GM12873 (cell line): ENCODE data around the gene OR4N5.
A peak's percentile ranks its signal among the peaks of the same experiment; 100 is the strongest.

Source experiments
- CTCF ChIP-seq: IDR thresholded peaks from 2 replicates; pipeline ENCODE4 v1.5.1; 2012; ENCODE audit warnings: low read depth, mild to moderate bottlenecking, moderate library complexity, low read length, control low read depth; ENCODE audit not compliant: insufficient read depth; ENCODE audit errors: missing control alignments

The OR4N5 gene

GRCh38 chr14:20143911-20144310 lies 5.3 kb downstream of the OR4N5 start:
- TF ChIP-seq CTCF = peak; percentile 11

- no peak for TF ChIP-seq CTCF
Observed at GRCh38 chr14:20144820-20145219, 6.2 kb downstream of the OR4N5 start.

- TF ChIP-seq CTCF = no peak
Observed at GRCh38 chr14:20164462-20164861, 25.8 kb downstream of the OR4N5 start.

GRCh38 chr14:20167091-20167490 lies 28.5 kb downstream of the OR4N5 start:
- TF ChIP-seq CTCF = no peak

- TF ChIP-seq CTCF = no peak
Observed at GRCh38 chr14:20176330-20176729, 37.7 kb downstream of the OR4N5 start.

GRCh38 chr14:20177433-20177974 lies 38.9 kb downstream of the OR4N5 start:
- TF ChIP-seq CTCF = no peak

GRCh38 chr14:20179218-20179617 lies 40.6 kb downstream of the OR4N5 start:
- TF ChIP-seq CTCF = no peak

- no peak for TF ChIP-seq CTCF
Observed at GRCh38 chr14:20179880-20180279, 41.3 kb downstream of the OR4N5 start.
